H1 (cell line): ENCODE results near the gene DDX5. TPM values are rescaled to one million over a fixed set of nuclear protein-coding genes. Genes with fewer than 3 reads are reported as not detected.

ENCODE experiments used
- CTCF ChIA-PET: fragments of 300-600 bp; sonication (Branson Sonifier 250); formaldehyde crosslinking; loops from one replicate; lab custom pipeline; 2021; ENCODE audit not compliant: partially characterized antibody; lab: Charles Lee
- POLR2A ChIA-PET: fragments of 300-600 bp; sonication (Branson Sonifier 250); formaldehyde crosslinking; loops from one replicate; lab custom pipeline; 2021; ENCODE audit warnings: inconsistent platforms; ENCODE audit not compliant: partially characterized antibody; lab: Charles Lee
- DNase-seq, 2 experiments: peaks; one replicate each; pipeline versions ENCODE4 v3.0.0 to v3.0.0-alpha.2; 2010 to 2022; ENCODE audit warnings: low spot score in 2 of 2, low read depth in 1 of 2, mixed read lengths in 1 of 2
- FAIRE-seq: peaks from 2 replicates; lab custom pipeline; 2011; peaks lifted over from hg19 to GRCh38; lab: Jason Lieb, UNC
- H2AFZ ChIP-seq: 2 replicates; pipeline ENCODE4 v1.8.1; 2012; ENCODE audit warnings: low read length, inconsistent platforms
- H2AK5ac ChIP-seq: 2 replicates; pipeline ENCODE4 v1.6.1; 2013; ENCODE audit warnings: low read depth, low read length
- H2BK120ac ChIP-seq: replicated peaks from 2 replicates; pipeline ENCODE3; 2013; ENCODE audit warnings: low read depth, low read length, inconsistent platforms
- H2BK12ac ChIP-seq: 2 replicates; pipeline ENCODE4 v1.6.1; 2013; ENCODE audit warnings: low read depth, low read length
- H2BK15ac ChIP-seq: 2 replicates; pipeline ENCODE4 v1.6.1; 2013; ENCODE audit warnings: low read length
- H2BK20ac ChIP-seq: 2 replicates; pipeline ENCODE4 v1.6.1; 2013; ENCODE audit warnings: low read length
- H2BK5ac ChIP-seq: 2 replicates; pipeline ENCODE4 v1.6.1; 2013; ENCODE audit warnings: low read depth, low read length
- H3K14ac ChIP-seq: 2 replicates; pipeline ENCODE4 v1.6.1; 2013; ENCODE audit warnings: inconsistent platforms; ENCODE audit not compliant: insufficient read length
- H3K18ac ChIP-seq: 2 replicates; pipeline ENCODE4 v1.6.1; 2013; ENCODE audit warnings: low read length; ENCODE audit errors: extremely low read depth
- H3K23ac ChIP-seq: 2 replicates; pipeline ENCODE4 v1.6.1; 2013; ENCODE audit warnings: inconsistent platforms; ENCODE audit not compliant: insufficient read length
- H3K23me2 ChIP-seq: 2 replicates; pipeline ENCODE4 v1.6.1; 2013; ENCODE audit warnings: low read depth, low read length
- H3K27ac ChIP-seq: 2 replicates; pipeline ENCODE4 v1.6.1; 2011; ENCODE audit warnings: low read depth, low read length, inconsistent platforms
- H3K27me3 ChIP-seq, 4 experiments: replicated peaks in 1 of 4; 1 replicate in 1 of 4; 2 replicates in 3 of 4; pipeline versions ENCODE4 v1.6.1 to v1.8.1; 2011 to 2013; ENCODE audit warnings: low read length in 3 of 4, mild to moderate bottlenecking in 3 of 4, inconsistent platforms in 2 of 4, mixed read lengths in 2 of 4, moderate library complexity in 1 of 4; ENCODE audit not compliant: control insufficient read depth in 3 of 4, insufficient read depth in 3 of 4; ENCODE audit errors: extremely low read depth in 1 of 4
- H3K36me3 ChIP-seq, 4 experiments: 2 replicates each; pipeline versions ENCODE4 v1.6.1 to v1.8.1; 2011 to 2013; ENCODE audit warnings: mild to moderate bottlenecking in 4 of 4, low read length in 3 of 4, moderate library complexity in 2 of 4, control low read depth in 1 of 4, inconsistent platforms in 1 of 4; ENCODE audit not compliant: insufficient read depth in 4 of 4, control insufficient read depth in 2 of 4
- H3K4ac ChIP-seq: replicated peaks from 2 replicates; pipeline ENCODE3; 2013; ENCODE audit warnings: low read length, low read depth, mixed read lengths, inconsistent platforms; ENCODE audit not compliant: insufficient read length
- H3K4me1 ChIP-seq, 4 experiments: replicated peaks in 1 of 4; 1 replicate in 1 of 4; 2 replicates in 3 of 4; pipeline versions ENCODE4 v1.6.1 to v1.8.1; 2011 to 2013; ENCODE audit warnings: low read length in 3 of 4, inconsistent platforms in 2 of 4, mixed read lengths in 1 of 4; ENCODE audit not compliant: insufficient read depth in 4 of 4, control insufficient read depth in 3 of 4
- H3K4me2 ChIP-seq, 2 experiments: 2 replicates each; pipeline versions ENCODE4 v1.6.1 to v1.8.1; 2011 to 2013; ENCODE audit warnings: low read depth in 2 of 2, low read length in 2 of 2, control low read depth in 1 of 2, inconsistent platforms in 1 of 2, mild to moderate bottlenecking in 1 of 2; ENCODE audit not compliant: insufficient read depth in 1 of 2
- H3K4me3 ChIP-seq, 4 experiments: fragments of 200-600, 300-600 bp in 1 of 4; sonication (generic), shearing (Covaris generic), sonication (Bioruptor Twin) in 1 of 4; 2 replicates each; pipeline versions ENCODE4 v1.5.1 to v1.8.1; 2011 to 2016; ENCODE audit warnings: low read length in 4 of 4, low read depth in 3 of 4, control low read depth in 2 of 4, inconsistent platforms in 2 of 4, mild to moderate bottlenecking in 2 of 4, mixed read lengths in 1 of 4, moderate library complexity in 1 of 4; ENCODE audit not compliant: insufficient read depth in 2 of 4; ENCODE audit errors: extremely low read depth in 1 of 4
- H3K56ac ChIP-seq: replicated peaks from 2 replicates; pipeline ENCODE3; 2013; ENCODE audit warnings: low read depth, mild to moderate bottlenecking, mixed read lengths, low read length, inconsistent platforms; ENCODE audit not compliant: insufficient read length
- H3K79me1 ChIP-seq: 2 replicates; pipeline ENCODE4 v1.6.1; 2013; ENCODE audit warnings: low read depth, low read length, control low read depth
- H3K79me2 ChIP-seq, 2 experiments: 2 replicates each; pipeline versions ENCODE4 v1.6.1 to v1.8.1; 2012 to 2013; ENCODE audit warnings: low read length in 2 of 2, mild to moderate bottlenecking in 2 of 2, inconsistent platforms in 1 of 2; ENCODE audit not compliant: insufficient read depth in 2 of 2, control insufficient read depth in 1 of 2
- H3K9ac ChIP-seq, 4 experiments: replicated peaks in 1 of 4; 1 replicate in 1 of 4; 2 replicates in 3 of 4; pipeline versions ENCODE4 v1.6.1 to v1.8.1; 2011 to 2013; ENCODE audit warnings: low read depth in 3 of 4, low read length in 3 of 4, control low read depth in 2 of 4, mild to moderate bottlenecking in 2 of 4, moderate library complexity in 2 of 4, inconsistent platforms in 1 of 4; ENCODE audit errors: extremely low read depth in 1 of 4
- H3K9me3 ChIP-seq, 2 experiments: 2 replicates each; pipeline versions ENCODE4 v1.6.1 to v1.8.1; 2012 to 2013; ENCODE audit warnings: mild to moderate bottlenecking in 2 of 2, moderate library complexity in 2 of 2, control low read depth in 1 of 2, inconsistent platforms in 1 of 2, low read depth in 1 of 2, low read length in 1 of 2, mixed read lengths in 1 of 2; ENCODE audit not compliant: insufficient read depth in 2 of 2
- H4K20me1 ChIP-seq, 2 experiments: replicated peaks in 1 of 2; 2 replicates each; pipeline versions ENCODE3 to v1.8.1; 2011 to 2013; ENCODE audit warnings: inconsistent platforms in 2 of 2, low read length in 2 of 2, mild to moderate bottlenecking in 1 of 2; ENCODE audit not compliant: insufficient read depth in 2 of 2, control insufficient read depth in 1 of 2
- H4K5ac ChIP-seq: 2 replicates; pipeline ENCODE4 v1.6.1; 2013; ENCODE audit warnings: low read length, low read depth, mixed read lengths, inconsistent platforms; ENCODE audit not compliant: insufficient read length
- H4K8ac ChIP-seq: 2 replicates; pipeline ENCODE4 v1.8.0; 2013; ENCODE audit warnings: mild to moderate bottlenecking, moderate library complexity, low read length, inconsistent platforms; ENCODE audit not compliant: insufficient read depth; ENCODE audit errors: extremely low read depth
- H4K91ac ChIP-seq: replicated peaks from 2 replicates; pipeline ENCODE3; 2013; ENCODE audit warnings: low read length, mixed read lengths, inconsistent platforms; ENCODE audit not compliant: insufficient read length
- BRCA1 ChIP-seq: IDR thresholded peaks from 2 replicates; pipeline ENCODE4 v1.6.1; 2012; ENCODE audit warnings: low read depth, low read length, improper control_type of control experiment
- CEBPB ChIP-seq: IDR thresholded peaks from 2 replicates; pipeline ENCODE4 v1.6.1; 2012; ENCODE audit warnings: low read depth, low read length
- CHD1 ChIP-seq: IDR thresholded peaks from 2 replicates; pipeline ENCODE4 v1.6.1; 2012; ENCODE audit warnings: low read depth, low read length, improper control_type of control experiment
- CHD2 ChIP-seq: IDR thresholded peaks from 2 replicates; pipeline ENCODE4 v1.6.1; 2012; ENCODE audit warnings: low read length, improper control_type of control experiment
- CREB1 ChIP-seq: IDR thresholded peaks from 2 replicates; pipeline ENCODE4 v1.6.1; 2012; ENCODE audit warnings: inconsistent platforms
- GABPA ChIP-seq: IDR thresholded peaks from 2 replicates; pipeline ENCODE4 v1.6.1; 2011; ENCODE audit warnings: mild to moderate bottlenecking, low read length, moderate library complexity, borderline replicate concordance; ENCODE audit not compliant: insufficient read depth
- JUN ChIP-seq: IDR thresholded peaks from 2 replicates; pipeline ENCODE4 v1.6.1; 2011; ENCODE audit warnings: low read depth, mild to moderate bottlenecking, improper control_type of control experiment, low read length
- NANOG ChIP-seq: IDR thresholded peaks from 2 replicates; pipeline ENCODE4 v1.6.1; 2011; ENCODE audit warnings: low read length, low read depth, mild to moderate bottlenecking, inconsistent platforms; ENCODE audit not compliant: insufficient read depth, poor library complexity, severe bottlenecking
- POLR2A ChIP-seq, 2 experiments: IDR thresholded peaks; 1 replicate in 1 of 2; 2 replicates in 1 of 2; pipeline ENCODE4 v1.6.1; 2011; ENCODE audit warnings: low read depth in 2 of 2, low read length in 2 of 2, mild to moderate bottlenecking in 2 of 2; ENCODE audit errors: control extremely low read depth in 1 of 2
- POLR2AphosphoS5 ChIP-seq: IDR thresholded peaks from 2 replicates; pipeline ENCODE4 v1.6.1; 2011; ENCODE audit warnings: low read depth, low read length
- RBBP5 ChIP-seq: IDR thresholded peaks from 2 replicates; pipeline ENCODE4 v1.7.1; 2012; ENCODE audit warnings: low read depth, mild to moderate bottlenecking, inconsistent platforms, low read length, moderate library complexity, borderline replicate concordance
- SIRT6 ChIP-seq: IDR thresholded peaks from one replicate; pipeline ENCODE4 v1.7.1; 2012; ENCODE audit warnings: low read length, inconsistent platforms
- SRF ChIP-seq: IDR thresholded peaks from 2 replicates; pipeline ENCODE4 v1.6.1; 2011; ENCODE audit warnings: mild to moderate bottlenecking, low read depth, low read length, moderate library complexity
- TAF7 ChIP-seq: optimal IDR thresholded peaks from 2 replicates; pipeline ENCODE3; 2011; ENCODE audit warnings: low read depth, mild to moderate bottlenecking, inconsistent platforms, low read length, moderate library complexity, borderline replicate concordance
- YY1 ChIP-seq: IDR thresholded peaks from 2 replicates; pipeline ENCODE4 v1.6.1; 2011; ENCODE audit warnings: low read depth, mild to moderate bottlenecking, low read length
- WGBS, 2 experiments: shearing (Covaris generic) in 1 of 2; methylation state at CpG; one replicate each; pipeline versions ENCODE4 v1.1.6 to v1.1.7; 2013 to 2015; ENCODE audit warnings: low lambda C conversion rate in 2 of 2, mixed read lengths in 2 of 2, inconsistent platforms in 1 of 2, low coverage in 1 of 2, missing lambda C conversion rate in 1 of 2; ENCODE audit not compliant: insufficient replicate concordance in 2 of 2, insufficient coverage in 1 of 2, insufficient read length in 1 of 2; ENCODE audit errors: extremely low coverage in 1 of 2, missing lambda C conversion rate in 1 of 2; 5-methylcytosine and 5-hydroxymethylcytosine counted together
- polyA plus RNA-seq, 7 experiments: library from polyadenylated mRNA; depleted of rRNA in 3 of 7; stranded (reverse) in 5 of 7; unstranded in 2 of 7; fragments of >200 nt in 5 of 7; fragments of 200-250 nt in 2 of 7; gene quantifications; 1 replicate in 5 of 7; 2 replicates in 1 of 7; 4 replicates in 1 of 7; pipeline versions ENCODE4 v1.2.1 to v1.2.3, GENCODE V29; 2011 to 2013; ENCODE audit warnings: missing spikeins in 2 of 7, mixed read lengths in 2 of 7
- total RNA-seq: library from RNA; stranded (reverse); fragmentation: NEBNext Ultra II Directional; extraction: Animal tissue kit (Norgen Biotek cat#: 25700); gene quantifications from 2 replicates; pipeline ENCODE4 v1.2.1, GENCODE V29; 2021
- TF ChIP-seq, protein P1 (sequence below): IDR thresholded peaks from 2 replicates; pipeline ENCODE4 v1.6.1; 2012; ENCODE audit warnings: inconsistent platforms

Gene DDX5
- total and polyA plus RNA-seq, 2 of the 8 experiments (the other 6 are each of a cell fraction or from before 2014, with no cell fraction given) = 572 to 591 TPM

- CTCF ChIA-PET = no interaction called here
- no peak for TF ChIP-seq RBBP5
- TF ChIP-seq CHD2 = no peak
- TF ChIP-seq SRF = no peak
- no peak for TF ChIP-seq TAF7
- TF ChIP-seq SIRT6 = no peak
- no peak for TF ChIP-seq CHD1
- no peak for TF ChIP-seq GABPA
- TF ChIP-seq POLR2A (IDR thresholded peaks at IDR 0.05; ENCODE audit: control extremely low read depth in 1 of 2, low read depth in 2 of 2, low read length in 2 of 2) = no peak
- TF ChIP-seq POLR2AphosphoS5 = no peak
- no peak for TF ChIP-seq YY1
- TF ChIP-seq, protein P1, sequence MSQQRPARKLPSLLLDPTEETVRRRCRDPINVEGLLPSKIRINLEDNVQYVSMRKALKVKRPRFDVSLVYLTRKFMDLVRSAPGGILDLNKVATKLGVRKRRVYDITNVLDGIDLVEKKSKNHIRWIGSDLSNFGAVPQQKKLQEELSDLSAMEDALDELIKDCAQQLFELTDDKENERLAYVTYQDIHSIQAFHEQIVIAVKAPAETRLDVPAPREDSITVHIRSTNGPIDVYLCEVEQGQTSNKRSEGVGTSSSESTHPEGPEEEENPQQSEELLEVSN = no peak
- TF ChIP-seq CREB1 = no peak
- no peak for TF ChIP-seq JUN
- TF ChIP-seq NANOG = no peak
- no peak for TF ChIP-seq BRCA1
- no peak for TF ChIP-seq CEBPB
- Histone ChIP-seq H2AFZ (no peak overlapping the region), H4K5ac (no peak overlapping the region), H2BK120ac (no peak overlapping the region), H3K9ac (no peak overlapping the region), H3K4me1 (no peaks in the 10 kb centered on the region), H2BK5ac (no peak overlapping the region), H4K20me1 (peaks cover 0 to 4% of the 10 kb centered on the region in 2 experiments), H3K4me3 (no peak overlapping the region), H3K18ac (no peak overlapping the region), H3K79me2 (no peaks in the 10 kb centered on the region), H3K79me1 (no peaks in the 10 kb centered on the region), H3K9me3 (no peaks in the 10 kb centered on the region), H3K23ac (no peak overlapping the region), H3K27me3 (no peaks in the 10 kb centered on the region), H3K36me3 (peaks cover 49 to 96% (median 84%) of the 10 kb centered on the region in 4 experiments), H2BK20ac (no peak overlapping the region), H3K4me2 (no peak overlapping the region), H3K27ac (no peak overlapping the region), H2BK15ac (no peak overlapping the region), H3K56ac (no peak overlapping the region), H3K23me2 (no peaks in the 10 kb centered on the region), H3K4ac (no peak overlapping the region), H3K14ac (no peak overlapping the region), H4K91ac (no peak overlapping the region), H2AK5ac (no peak overlapping the region), H2BK12ac (no peak overlapping the region), H4K8ac (no peak overlapping the region)
- DNase-seq (no peak), FAIRE-seq (no peak)
- 87% methylated on average over 2 of the region's 2 CpGs; no CpG with 5 or more reads in 1 of the 2 experiments for WGBS, 2 experiments
- POLR2A ChIA-PET = interaction anchor here (1.1 to 7.5 kb wide), 4 partner anchors 10 to 29 kb away, joined by 4 to 56 read pairs (median 28); partner anchors contain the start of genes CEP95, DDX5 and POLG2
These were observed 21.8 kb upstream of the DDX5 start for GRCh38 chr17:64527914-64528313.
